ENCODE data around the gene SORT1.

The SORT1 gene

GRCh38 chr1:109272831-109273547, 124.7 kb downstream of the SORT1 start:
- DNase-seq (ENCODE audit: low spot score), result no peak

DNA sequence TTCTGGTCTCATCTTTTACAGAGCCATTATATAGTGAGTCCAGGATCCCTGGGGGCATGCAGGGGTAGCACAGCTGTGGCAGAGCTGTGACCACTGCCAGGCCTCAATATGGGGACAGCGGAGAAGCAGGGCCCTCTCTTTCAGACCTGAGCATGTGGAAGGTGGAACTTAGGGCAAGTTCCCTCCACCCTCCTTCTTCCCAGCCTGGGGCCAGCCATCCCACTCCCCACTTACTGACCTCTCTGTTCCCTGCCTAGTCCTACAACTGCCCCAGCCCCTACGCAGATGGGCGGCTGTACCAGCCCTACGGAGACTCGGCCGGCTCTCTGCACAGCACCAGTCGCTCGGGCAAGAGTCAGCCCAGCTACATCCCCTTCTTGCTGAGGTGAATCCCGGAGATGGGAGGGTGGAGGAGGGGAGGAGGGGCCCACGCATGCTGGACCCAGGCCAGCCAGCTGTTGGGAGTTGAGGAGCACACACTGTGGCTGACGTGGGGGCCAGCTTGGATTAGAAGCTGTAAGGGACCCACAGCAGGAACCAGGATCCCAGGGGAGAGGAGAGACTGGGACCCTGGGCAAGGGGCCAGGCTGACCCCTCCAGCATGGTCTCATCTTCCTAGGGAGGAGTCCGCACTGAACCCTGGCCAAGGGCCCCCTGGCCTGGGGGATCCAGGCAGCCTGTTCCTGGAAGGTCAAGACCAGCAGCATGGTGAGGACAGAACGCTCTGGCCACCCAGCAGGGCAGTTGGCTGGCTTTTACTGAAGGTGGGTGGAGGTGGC, 125.5 kb downstream of the SORT1 start:
- DNase-seq (ENCODE audit: low spot score), result no peak

- DNase-seq (ENCODE audit: low spot score), result no peak
Observed at GRCh38 chr1:109271458-109271857, 126.3 kb downstream of the SORT1 start.

GRCh38 chr1:109270623-109271317, 126.9 kb downstream of the SORT1 start:
- no peak for DNase-seq (ENCODE audit: low spot score)

DNA sequence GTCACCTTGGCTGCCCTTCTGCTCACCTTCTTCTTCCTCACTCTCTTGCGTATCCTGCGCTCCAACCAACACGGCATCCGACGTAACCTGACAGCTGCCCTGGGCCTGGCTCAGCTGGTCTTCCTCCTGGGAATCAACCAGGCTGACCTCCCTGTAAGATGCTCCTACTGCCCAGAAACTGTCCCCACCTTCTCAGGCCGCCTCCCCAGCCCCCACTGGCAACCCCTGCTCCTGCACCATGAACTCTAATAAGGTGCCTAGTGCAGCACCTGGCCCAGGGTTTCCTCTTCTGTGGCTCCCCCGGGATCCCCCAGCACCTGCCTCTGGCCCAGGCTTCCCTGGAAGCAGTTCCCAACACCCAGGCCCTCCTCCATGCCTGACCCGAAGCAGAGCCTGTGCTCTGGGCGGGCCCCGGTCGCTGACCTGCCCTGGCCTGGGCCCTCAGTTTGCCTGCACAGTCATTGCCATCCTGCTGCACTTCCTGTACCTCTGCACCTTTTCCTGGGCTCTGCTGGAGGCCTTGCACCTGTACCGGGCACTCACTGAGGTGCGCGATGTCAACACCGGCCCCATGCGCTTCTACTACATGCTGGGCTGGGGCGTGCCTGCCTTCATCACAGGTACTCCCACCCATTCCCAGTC, 127.6 kb downstream of the SORT1 start:
- no peak for DNase-seq (ENCODE audit: low spot score)

DNA sequence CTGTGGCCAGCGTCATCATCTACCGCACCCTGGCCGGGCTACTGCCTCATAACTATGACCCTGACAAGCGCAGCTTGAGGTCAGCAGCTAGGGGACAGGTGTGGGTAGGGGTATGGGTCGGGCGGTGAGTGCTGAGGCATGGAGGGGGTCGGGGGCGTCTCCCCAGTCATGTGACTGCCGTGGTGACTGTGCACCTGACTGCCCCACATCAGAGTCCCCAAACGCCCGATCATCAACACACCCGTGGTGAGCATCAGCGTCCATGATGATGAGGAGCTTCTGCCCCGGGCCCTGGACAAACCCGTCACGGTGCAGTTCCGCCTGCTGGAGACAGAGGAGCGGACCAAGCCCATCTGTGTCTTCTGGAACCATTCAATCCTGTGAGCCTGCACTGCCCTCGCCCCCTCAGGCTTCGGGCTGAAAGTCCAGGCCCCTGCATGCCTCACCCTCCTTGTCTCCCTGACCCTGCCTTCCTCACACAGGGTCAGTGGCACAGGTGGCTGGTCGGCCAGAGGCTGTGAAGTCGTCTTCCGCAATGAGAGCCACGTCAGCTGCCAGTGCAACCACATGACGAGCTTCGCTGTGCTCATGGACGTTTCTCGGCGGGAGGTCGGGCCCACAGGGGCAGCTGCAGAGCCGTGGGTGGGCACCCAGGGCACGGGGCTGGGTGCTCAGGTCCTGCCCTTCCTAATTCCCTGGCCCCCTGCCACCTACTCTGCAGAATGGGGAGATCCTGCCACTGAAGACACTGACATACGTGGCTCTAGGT, 128.3 kb downstream of the SORT1 start:
- DNase-seq (ENCODE audit: low spot score), result no peak

DNA sequence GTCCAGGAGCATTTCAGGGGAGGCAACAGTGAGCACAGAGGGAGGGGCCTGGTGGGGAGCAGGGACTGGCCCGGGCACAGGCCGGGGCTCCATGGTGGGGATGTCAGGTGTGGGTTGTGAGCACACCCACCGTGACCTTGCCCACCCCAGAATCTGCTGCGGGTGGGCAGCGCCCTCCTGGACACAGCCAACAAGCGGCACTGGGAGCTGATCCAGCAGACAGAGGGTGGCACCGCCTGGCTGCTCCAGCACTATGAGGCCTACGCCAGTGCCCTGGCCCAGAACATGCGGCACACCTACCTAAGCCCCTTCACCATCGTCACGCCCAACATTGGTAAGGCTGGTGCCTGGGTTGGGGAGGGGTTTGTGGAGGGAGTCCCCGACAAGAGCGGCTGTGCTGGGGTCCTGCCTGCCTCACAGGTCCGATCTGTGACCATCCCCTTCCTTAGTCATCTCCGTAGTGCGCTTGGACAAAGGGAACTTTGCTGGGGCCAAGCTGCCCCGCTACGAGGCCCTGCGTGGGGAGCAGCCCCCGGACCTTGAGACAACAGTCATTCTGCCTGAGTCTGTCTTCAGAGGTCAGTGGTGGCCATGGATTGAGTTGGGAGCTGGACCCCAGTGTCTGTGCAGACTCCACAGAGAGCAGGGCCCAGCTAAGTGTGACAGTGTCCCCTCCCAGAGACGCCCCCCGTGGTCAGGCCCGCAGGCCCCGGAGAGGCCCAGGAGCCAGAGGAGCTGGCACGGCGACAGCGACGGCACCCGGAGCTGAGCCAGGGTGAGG, 129.1 kb downstream of the SORT1 start:
- DNase-seq (ENCODE audit: low spot score), result peak; percentile 74

GRCh38 chr1:109267743-109268300, 129.9 kb downstream of the SORT1 start:
- no peak for DNase-seq (ENCODE audit: low spot score)

GRCh38 chr1:109266965-109267364, 130.8 kb downstream of the SORT1 start:
- DNase-seq (ENCODE audit: low spot score), result no peak

GRCh38 chr1:109265741-109266330, 131.9 kb downstream of the SORT1 start:
- DNase-seq (ENCODE audit: low spot score), result no peak

DNA sequence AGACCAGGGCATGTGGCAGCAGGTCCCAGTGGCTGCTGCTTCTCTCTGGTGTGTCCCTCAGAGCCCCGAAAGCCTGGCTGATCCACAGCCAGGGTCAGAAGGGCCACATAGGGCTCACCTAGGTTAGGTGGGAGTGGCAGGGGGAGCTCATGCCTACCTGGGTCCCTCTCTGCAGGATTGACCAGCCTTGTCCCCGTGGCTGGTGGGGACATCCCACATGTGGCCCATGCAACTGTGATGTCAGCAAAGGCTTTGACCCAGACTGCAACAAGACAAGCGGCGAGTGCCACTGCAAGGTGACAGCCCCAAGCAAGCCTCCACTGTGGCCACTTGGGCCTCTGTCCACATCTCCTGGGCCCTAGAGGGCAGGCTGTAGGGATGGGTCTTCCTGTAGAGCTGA, 132.7 kb downstream of the SORT1 start:
- no peak for DNase-seq (ENCODE audit: low spot score)

DNA sequence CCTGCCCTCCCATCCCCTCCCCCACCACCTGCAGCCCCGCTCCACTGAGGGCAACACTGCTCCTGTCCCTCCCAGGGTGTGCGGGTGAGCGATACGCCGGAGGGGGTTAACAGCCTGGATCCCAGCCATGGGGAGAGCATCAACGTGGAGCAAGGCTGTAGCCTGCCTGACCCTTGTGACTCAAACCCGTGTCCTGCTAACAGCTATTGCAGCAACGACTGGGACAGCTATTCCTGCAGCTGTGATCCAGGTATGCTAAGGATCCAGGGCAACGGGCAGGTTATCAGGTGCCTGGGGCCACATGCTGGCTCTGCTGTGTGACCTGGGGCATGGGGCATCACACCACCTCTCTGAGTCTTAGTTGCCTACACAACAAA, 133.4 kb downstream of the SORT1 start:
- no peak for DNase-seq (ENCODE audit: low spot score)

DNA sequence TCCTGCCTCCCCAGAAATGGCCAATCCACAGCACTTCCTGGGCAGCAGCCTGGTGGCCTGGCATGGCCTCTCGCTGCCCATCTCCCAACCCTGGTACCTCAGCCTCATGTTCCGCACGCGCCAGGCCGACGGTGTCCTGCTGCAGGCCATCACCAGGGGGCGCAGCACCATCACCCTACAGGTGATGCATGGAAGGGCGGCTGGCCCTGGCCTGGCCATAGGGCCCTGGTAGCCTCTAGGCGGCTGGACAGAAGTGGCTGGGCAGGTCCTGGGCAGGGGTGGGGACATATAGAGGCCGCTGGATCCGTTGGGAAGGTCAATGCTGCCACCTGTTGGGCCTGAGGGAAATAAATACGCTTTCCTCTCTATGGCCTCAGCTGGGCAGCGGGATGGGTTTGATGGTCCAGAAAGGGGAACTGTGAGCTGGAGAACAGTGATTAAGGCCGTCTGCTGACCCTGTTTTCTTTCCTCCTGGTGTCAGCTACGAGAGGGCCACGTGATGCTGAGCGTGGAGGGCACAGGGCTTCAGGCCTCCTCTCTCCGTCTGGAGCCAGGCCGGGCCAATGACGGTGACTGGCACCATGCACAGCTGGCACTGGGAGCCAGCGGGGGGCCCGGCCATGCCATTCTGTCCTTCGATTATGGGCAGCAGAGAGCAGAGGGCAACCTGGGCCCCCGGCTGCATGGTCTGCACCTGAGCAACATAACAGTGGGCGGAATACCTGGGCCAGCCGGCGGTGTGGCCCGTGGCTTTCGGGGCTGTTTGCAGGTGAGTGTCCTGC, 133.9 kb downstream of the SORT1 start:
- peak; percentile 95 for DNase-seq (ENCODE audit: low spot score)

DNA sequence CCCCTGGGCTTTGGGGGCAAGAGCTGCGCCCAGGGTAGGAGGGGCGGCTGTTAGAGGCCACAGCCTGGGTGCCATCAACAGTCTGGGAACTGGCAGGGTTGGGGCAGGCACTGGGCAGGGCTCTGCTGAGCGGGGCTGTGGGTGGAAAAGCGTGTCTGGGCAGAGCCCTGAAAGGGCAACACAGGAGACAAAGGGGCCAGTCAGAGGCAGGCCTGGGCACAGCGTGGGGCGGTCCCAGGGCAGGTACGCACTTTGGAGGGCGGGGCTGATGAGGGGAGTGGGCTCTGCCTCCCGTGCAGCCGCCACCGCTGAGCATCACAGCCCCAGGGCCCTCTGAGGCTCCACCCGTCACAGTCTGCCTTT, 134.5 kb downstream of the SORT1 start:
- DNase-seq (ENCODE audit: low spot score), result no peak

GRCh38 chr1:109262231-109263055, 135.3 kb downstream of the SORT1 start:
- DNase-seq (ENCODE audit: low spot score), result no peak

DNA sequence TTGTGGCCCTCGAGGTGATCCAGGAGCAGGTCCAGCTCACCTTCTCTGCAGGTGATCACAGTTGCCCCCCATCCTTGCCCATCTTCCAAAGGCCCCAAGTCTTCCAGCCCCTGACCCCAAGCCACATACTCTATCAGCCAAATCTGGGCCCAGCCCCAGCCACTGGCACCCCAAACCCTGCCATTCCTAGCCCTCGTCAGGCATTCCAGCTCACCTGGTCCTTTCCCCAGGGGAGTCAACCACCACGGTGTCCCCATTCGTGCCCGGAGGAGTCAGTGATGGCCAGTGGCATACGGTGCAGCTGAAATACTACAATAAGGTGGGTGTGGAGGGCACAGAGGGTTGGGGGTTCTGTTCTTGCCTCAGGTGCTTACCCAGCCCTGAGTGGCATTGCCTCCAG, 136.1 kb downstream of the SORT1 start:
- DNase-seq (ENCODE audit: low spot score), result no peak

DNA sequence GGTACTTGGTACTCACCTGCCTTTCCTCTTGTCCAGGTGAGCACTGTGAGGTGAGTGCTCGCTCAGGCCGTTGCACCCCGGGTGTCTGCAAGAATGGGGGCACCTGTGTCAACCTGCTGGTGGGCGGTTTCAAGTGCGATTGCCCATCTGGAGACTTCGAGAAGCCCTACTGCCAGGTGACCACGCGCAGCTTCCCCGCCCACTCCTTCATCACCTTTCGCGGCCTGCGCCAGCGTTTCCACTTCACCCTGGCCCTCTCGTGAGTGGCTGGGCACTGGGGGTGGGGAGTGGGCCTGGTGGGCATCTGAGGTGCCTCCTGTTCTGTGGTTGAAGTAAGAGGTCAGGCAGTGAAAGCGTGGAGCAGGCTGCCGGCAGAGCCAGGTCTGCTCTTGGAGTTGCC, 136.7 kb downstream of the SORT1 start:
- no peak for DNase-seq (ENCODE audit: low spot score)

DNA sequence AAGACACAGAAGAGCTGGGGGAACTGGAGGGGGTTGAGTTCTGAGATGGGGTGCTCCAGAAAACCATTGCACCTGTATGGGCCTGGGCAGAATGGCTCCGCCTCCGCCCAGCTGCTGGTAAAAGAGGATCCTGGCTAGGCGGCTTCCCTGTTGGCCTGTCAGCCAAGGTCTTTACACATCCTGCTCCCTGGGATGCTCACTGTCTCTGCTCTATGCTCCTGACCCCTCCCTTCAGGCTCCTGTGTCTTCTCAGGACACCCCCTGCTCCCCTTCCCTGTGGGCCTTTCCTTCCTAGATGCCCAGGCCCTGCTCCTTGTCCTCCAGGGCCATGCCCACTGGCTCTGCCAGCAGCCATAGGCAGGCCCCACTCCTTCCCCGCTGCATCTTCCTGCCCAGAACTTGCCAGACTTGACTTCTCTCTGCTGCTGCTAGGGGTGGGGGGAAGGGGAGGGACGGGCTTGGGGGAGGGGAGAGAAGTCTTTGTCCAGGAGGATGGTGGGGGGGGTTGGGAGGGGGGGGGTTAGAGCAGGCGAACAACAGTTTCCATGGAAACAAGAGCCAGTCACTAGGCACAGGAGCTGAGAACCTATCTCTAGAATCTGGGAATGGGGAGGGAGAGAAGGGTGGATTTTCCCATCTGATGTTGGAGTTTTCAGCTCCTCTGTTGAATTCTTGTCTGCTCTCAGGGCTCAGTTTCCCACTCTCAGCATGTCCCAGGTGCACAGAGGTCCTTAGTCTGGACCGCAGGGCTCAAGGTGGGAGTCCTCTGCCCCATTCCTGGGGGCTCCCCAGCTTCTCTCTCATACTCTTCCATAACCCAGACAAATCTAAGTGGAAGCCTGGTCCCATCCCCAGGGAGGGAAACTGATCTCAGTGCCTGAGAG, 137.8 kb downstream of the SORT1 start:
- no peak for DNase-seq (ENCODE audit: low spot score)
